Measurements from ENCODE around the gene NAT8L. TPM values are rescaled to one million over a fixed set of nuclear protein-coding genes. Genes with fewer than 3 reads are reported as not detected.
A peak's percentile ranks its signal among the peaks of the same experiment; 100 is the strongest.

Gene NAT8L
- total RNA-seq, 1 donor from 2014 or later, result 8.3 TPM

- H3K36me3 Mint-ChIP-seq (ENCODE audit: unreplicated experiment), result no peaks in the 10 kb centered on the region
- H3K4me3 Mint-ChIP-seq (ENCODE audit: unreplicated experiment), result no peak overlapping the region
- H3K4me1 Mint-ChIP-seq (ENCODE audit: low read depth, unreplicated experiment), result no peaks in the 10 kb centered on the region
- H3K9me3 Mint-ChIP-seq (ENCODE audit: unreplicated experiment), result peaks cover 4% of the 10 kb centered on the region
- H3K27ac Mint-ChIP-seq (ENCODE audit: unreplicated experiment), result no peak overlapping the region
- TF ChIP-seq, protein P1, sequence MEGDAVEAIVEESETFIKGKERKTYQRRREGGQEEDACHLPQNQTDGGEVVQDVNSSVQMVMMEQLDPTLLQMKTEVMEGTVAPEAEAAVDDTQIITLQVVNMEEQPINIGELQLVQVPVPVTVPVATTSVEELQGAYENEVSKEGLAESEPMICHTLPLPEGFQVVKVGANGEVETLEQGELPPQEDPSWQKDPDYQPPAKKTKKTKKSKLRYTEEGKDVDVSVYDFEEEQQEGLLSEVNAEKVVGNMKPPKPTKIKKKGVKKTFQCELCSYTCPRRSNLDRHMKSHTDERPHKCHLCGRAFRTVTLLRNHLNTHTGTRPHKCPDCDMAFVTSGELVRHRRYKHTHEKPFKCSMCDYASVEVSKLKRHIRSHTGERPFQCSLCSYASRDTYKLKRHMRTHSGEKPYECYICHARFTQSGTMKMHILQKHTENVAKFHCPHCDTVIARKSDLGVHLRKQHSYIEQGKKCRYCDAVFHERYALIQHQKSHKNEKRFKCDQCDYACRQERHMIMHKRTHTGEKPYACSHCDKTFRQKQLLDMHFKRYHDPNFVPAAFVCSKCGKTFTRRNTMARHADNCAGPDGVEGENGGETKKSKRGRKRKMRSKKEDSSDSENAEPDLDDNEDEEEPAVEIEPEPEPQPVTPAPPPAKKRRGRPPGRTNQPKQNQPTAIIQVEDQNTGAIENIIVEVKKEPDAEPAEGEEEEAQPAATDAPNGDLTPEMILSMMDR (IDR thresholded peaks at IDR 0.05; ENCODE audit: partially characterized antibody, unreplicated experiment), result no peak
- DNase-seq, result peak; percentile 18
- H3K27me3 Mint-ChIP-seq (ENCODE audit: unreplicated experiment), result peaks cover 7% of the 10 kb centered on the region
Measured at GRCh38 chr4:2065106-2065930, 6.2 kb downstream of the NAT8L start.

GRCh38 chr4:2066011-2066551, 7.0 kb downstream of the NAT8L start:
- TF ChIP-seq, protein P1 (IDR thresholded peaks at IDR 0.05; ENCODE audit: partially characterized antibody, unreplicated experiment), result no peak
- Mint-ChIP-seq H3K4me1 (ENCODE audit: low read depth, unreplicated experiment) (no peaks in the 10 kb centered on the region), H3K36me3 (ENCODE audit: unreplicated experiment) (no peaks in the 10 kb centered on the region), H3K9me3 (ENCODE audit: unreplicated experiment) (peaks cover 5% of the 10 kb centered on the region), H3K27ac (ENCODE audit: unreplicated experiment) (no peak overlapping the region), H3K27me3 (ENCODE audit: unreplicated experiment) (peaks cover 6% of the 10 kb centered on the region), H3K4me3 (ENCODE audit: unreplicated experiment) (no peak overlapping the region)
- peak; percentile 8 for DNase-seq

- no peak overlapping the region for H3K27ac Mint-ChIP-seq (ENCODE audit: unreplicated experiment)
- TF ChIP-seq, protein P1 (IDR thresholded peaks at IDR 0.05; ENCODE audit: partially characterized antibody, unreplicated experiment), result no peak
Measured at GRCh38 chr4:2066571-2067445, 7.7 kb downstream of the NAT8L start.

GRCh38 chr4:2067446-2068197, 8.5 kb downstream of the NAT8L start:
- DNase-seq, result peak; percentile 12
- H3K36me3 Mint-ChIP-seq (ENCODE audit: unreplicated experiment), result no peaks in the 10 kb centered on the region
- no peak overlapping the region for H3K4me3 Mint-ChIP-seq (ENCODE audit: unreplicated experiment)
- no peaks in the 10 kb centered on the region for H3K4me1 Mint-ChIP-seq (ENCODE audit: low read depth, unreplicated experiment)
- H3K9me3 Mint-ChIP-seq (ENCODE audit: unreplicated experiment), result peaks cover 6% of the 10 kb centered on the region
- peaks cover 4% of the 10 kb centered on the region for H3K27me3 Mint-ChIP-seq (ENCODE audit: unreplicated experiment)
- H3K27ac Mint-ChIP-seq (ENCODE audit: unreplicated experiment), result no peak overlapping the region
- TF ChIP-seq, protein P1 (IDR thresholded peaks at IDR 0.05; ENCODE audit: partially characterized antibody, unreplicated experiment), result no peak

More at GRCh38 chr4:2066571-2067445, 7.7 kb downstream of the NAT8L start:
- Mint-ChIP-seq H3K36me3 (ENCODE audit: unreplicated experiment) (no peaks in the 10 kb centered on the region), H3K9me3 (ENCODE audit: unreplicated experiment) (peaks cover 6% of the 10 kb centered on the region), H3K4me1 (ENCODE audit: low read depth, unreplicated experiment) (no peaks in the 10 kb centered on the region), H3K27me3 (ENCODE audit: unreplicated experiment) (peaks cover 6% of the 10 kb centered on the region), H3K4me3 (ENCODE audit: unreplicated experiment) (no peak overlapping the region)
- DNase-seq, result peak; percentile 13

Measured in glutamatergic neuron (in vitro differentiated cells).